Panc1 (cell line): Measurements from ENCODE around the gene SIRPA. TPM values are rescaled to one million over a fixed set of nuclear protein-coding genes. Genes with fewer than 3 reads are reported as not detected.

Source experiments
- ATAC-seq: fragments of 200-7000 bp; cut with Tn5 transposase; 2 replicates; pipeline ENCODE4 v1.9.1; 2020; ENCODE audit warnings: mild to moderate bottlenecking, moderate library complexity
- BruUV-seq: library from RNA; stranded (reverse); fragments of 400-500 nt; replicated peaks from 2 replicates; lab custom pipeline; 2021; lab: Mats Ljungman, UMichigan
- CTCF ChIA-PET: fragments of 300-600 bp; sonication (Branson Sonifier 250); formaldehyde crosslinking; loops from one replicate; lab custom pipeline; 2022; ENCODE audit warnings: antibody characterized with exemption; lab: Charles Lee
- POLR2A ChIA-PET: fragments of 300-600 bp; sonication (Branson Sonifier 250); formaldehyde crosslinking; loops from one replicate; lab custom pipeline; 2022; ENCODE audit warnings: antibody characterized with exemption; lab: Charles Lee
- DNase-seq: peaks from one replicate; pipeline ENCODE4 v3.0.0-alpha.2; 2010; ENCODE audit warnings: low read depth, low spot score
- H3K27ac ChIP-seq: 2 replicates; pipeline ENCODE4 v1.5.1; 2011; ENCODE audit warnings: mild to moderate bottlenecking, low read length, inconsistent platforms
- H3K27me3 ChIP-seq: fragments of 200-500 bp; sonication (Bioruptor generic); 2 replicates; pipeline ENCODE4 v1.6.0; 2014; ENCODE audit warnings: low read length, inconsistent platforms; ENCODE audit not compliant: control insufficient read depth, insufficient read depth
- H3K36me3 ChIP-seq: fragments of 200-500 bp; sonication (Bioruptor generic); 2 replicates; pipeline ENCODE4 v1.5.1; 2014; ENCODE audit warnings: inconsistent platforms, mild to moderate bottlenecking, low read length, moderate library complexity; ENCODE audit not compliant: control insufficient read depth, insufficient read depth
- H3K4me1 ChIP-seq: 2 replicates; pipeline ENCODE4 v1.5.1; 2011; ENCODE audit warnings: inconsistent platforms, mild to moderate bottlenecking, low read length, moderate library complexity; ENCODE audit not compliant: control insufficient read depth, insufficient read depth
- H3K4me3 ChIP-seq, 2 experiments: 2 replicates each; pipeline ENCODE4 v1.5.1; 2011 to 2012; ENCODE audit warnings: low read depth in 2 of 2, low read length in 2 of 2, mild to moderate bottlenecking in 2 of 2, inconsistent platforms in 1 of 2, moderate library complexity in 1 of 2
- H3K9me3 ChIP-seq: fragments of 200-500 bp; sonication (Bioruptor generic); 2 replicates; pipeline ENCODE4 v1.5.1; 2014; ENCODE audit warnings: low read depth, mild to moderate bottlenecking, inconsistent platforms, low read length, moderate library complexity; ENCODE audit not compliant: control insufficient read depth, insufficient read depth
- POLR2AphosphoS5 ChIP-seq: IDR thresholded peaks from 2 replicates; pipeline ENCODE4 v1.6.1; 2012; ENCODE audit warnings: mild to moderate bottlenecking, low read depth, low read length, moderate library complexity
- SIN3A ChIP-seq: IDR thresholded peaks from 2 replicates; pipeline ENCODE4 v1.6.1; 2012; ENCODE audit warnings: low read depth, mild to moderate bottlenecking, low read length, moderate library complexity, borderline replicate concordance; ENCODE audit not compliant: insufficient read depth
- TCF7L2 ChIP-seq: IDR thresholded peaks from 2 replicates; pipeline ENCODE4 v1.6.1; 2011; ENCODE audit warnings: mild to moderate bottlenecking, low read depth, low read length, inconsistent platforms
- in situ Hi-C: cut with HindIII; loops from 2 replicates; pipeline ENCODE4 v1.10.0; 2016; ENCODE audit warnings: low sequenced_read_pairs, low pct_unique_long_range_greater_than_20kb
- intact Hi-C: fragments of 100-400 bp; cut with micrococcal nuclease; formaldehyde crosslinking; loops from one replicate; pipeline ENCODE4 v1.10.0; 2022; ENCODE audit not compliant: unreplicated experiment
- total RNA-seq: library from RNA; stranded (reverse); gene quantifications from one replicate; pipeline ENCODE4 v1.2.1, GENCODE V29; 2021; ENCODE audit not compliant: unreplicated experiment
- TF ChIP-seq, protein P1 (sequence below): fragments of 450-650 bp; IDR thresholded peaks from 2 replicates; pipeline ENCODE4 v1.5.1; 2017; ENCODE audit warnings: mild to moderate bottlenecking
- TF ChIP-seq, protein P2 (sequence below), 2 experiments: IDR thresholded peaks; 2 replicates each; pipeline ENCODE4 v1.6.1; 2011 to 2012; ENCODE audit warnings: low read depth in 2 of 2, control low read depth in 1 of 2, low read length in 1 of 2, mild to moderate bottlenecking in 1 of 2, moderate library complexity in 1 of 2; ENCODE audit not compliant: insufficient read depth in 1 of 2

Gene SIRPA
- total RNA-seq, 1 experiment from 2014 or later, result 2.4 TPM

DNA sequence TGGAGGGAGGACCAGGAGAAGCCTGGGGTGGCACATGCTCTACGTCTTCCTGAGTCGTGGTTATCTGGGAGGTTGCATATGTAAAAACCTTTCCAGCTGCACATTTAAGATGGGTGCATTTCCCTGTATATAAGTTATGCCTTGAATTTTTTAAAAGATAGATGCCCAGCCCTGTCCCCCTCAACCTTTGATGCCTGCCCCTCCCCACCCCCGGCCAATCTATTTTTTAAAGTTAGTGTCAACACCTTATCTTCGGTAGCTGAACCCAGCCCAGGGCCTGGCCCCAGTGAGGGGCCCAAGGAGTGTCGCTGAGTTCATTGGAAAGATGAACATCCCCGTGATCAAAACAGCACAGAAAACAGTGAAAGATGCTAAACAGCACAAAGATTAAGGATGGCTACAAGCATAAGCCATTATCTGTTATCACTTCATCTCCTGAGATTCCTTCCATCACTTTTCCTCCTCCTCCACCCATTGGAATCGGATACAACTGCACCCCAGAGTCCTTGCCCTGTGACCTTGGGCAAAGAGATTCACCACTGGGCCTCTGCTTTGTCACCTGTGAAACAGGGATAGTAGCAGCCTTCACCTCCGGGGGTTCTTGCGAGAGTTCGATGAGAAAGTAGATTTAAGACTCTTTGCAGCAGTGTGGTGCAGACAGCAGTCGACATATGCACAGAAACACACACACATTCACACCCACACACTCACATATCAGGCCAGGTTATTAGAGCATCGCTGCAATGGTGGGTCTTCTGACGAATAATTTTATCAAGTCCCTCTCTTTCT is 47.5 kb downstream of the SIRPA start:
- ChIA-PET POLR2A (no interaction called here), CTCF (no interaction called here)
- DNase-seq (no peak), ATAC-seq (no peak)
- H3K9me3 ChIP-seq, result no peaks in the 10 kb centered on the region
- in situ Hi-C loops, result no loop called here
- H3K27ac ChIP-seq, result no peak overlapping the region
- no peak overlapping the region for H3K4me3 ChIP-seq
- no TSS peak for BruUV-seq
- intact Hi-C loops, result no loop called here
- H3K4me1 ChIP-seq, result no peaks in the 10 kb centered on the region
- no peaks in the 10 kb centered on the region for H3K36me3 ChIP-seq
- peaks cover 8% of the 10 kb centered on the region for H3K27me3 ChIP-seq
- TF ChIP-seq, protein P1, sequence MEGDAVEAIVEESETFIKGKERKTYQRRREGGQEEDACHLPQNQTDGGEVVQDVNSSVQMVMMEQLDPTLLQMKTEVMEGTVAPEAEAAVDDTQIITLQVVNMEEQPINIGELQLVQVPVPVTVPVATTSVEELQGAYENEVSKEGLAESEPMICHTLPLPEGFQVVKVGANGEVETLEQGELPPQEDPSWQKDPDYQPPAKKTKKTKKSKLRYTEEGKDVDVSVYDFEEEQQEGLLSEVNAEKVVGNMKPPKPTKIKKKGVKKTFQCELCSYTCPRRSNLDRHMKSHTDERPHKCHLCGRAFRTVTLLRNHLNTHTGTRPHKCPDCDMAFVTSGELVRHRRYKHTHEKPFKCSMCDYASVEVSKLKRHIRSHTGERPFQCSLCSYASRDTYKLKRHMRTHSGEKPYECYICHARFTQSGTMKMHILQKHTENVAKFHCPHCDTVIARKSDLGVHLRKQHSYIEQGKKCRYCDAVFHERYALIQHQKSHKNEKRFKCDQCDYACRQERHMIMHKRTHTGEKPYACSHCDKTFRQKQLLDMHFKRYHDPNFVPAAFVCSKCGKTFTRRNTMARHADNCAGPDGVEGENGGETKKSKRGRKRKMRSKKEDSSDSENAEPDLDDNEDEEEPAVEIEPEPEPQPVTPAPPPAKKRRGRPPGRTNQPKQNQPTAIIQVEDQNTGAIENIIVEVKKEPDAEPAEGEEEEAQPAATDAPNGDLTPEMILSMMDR, result no peak
- no peak for TF ChIP-seq POLR2AphosphoS5
- TF ChIP-seq TCF7L2, result no peak
- TF ChIP-seq, protein P2, sequence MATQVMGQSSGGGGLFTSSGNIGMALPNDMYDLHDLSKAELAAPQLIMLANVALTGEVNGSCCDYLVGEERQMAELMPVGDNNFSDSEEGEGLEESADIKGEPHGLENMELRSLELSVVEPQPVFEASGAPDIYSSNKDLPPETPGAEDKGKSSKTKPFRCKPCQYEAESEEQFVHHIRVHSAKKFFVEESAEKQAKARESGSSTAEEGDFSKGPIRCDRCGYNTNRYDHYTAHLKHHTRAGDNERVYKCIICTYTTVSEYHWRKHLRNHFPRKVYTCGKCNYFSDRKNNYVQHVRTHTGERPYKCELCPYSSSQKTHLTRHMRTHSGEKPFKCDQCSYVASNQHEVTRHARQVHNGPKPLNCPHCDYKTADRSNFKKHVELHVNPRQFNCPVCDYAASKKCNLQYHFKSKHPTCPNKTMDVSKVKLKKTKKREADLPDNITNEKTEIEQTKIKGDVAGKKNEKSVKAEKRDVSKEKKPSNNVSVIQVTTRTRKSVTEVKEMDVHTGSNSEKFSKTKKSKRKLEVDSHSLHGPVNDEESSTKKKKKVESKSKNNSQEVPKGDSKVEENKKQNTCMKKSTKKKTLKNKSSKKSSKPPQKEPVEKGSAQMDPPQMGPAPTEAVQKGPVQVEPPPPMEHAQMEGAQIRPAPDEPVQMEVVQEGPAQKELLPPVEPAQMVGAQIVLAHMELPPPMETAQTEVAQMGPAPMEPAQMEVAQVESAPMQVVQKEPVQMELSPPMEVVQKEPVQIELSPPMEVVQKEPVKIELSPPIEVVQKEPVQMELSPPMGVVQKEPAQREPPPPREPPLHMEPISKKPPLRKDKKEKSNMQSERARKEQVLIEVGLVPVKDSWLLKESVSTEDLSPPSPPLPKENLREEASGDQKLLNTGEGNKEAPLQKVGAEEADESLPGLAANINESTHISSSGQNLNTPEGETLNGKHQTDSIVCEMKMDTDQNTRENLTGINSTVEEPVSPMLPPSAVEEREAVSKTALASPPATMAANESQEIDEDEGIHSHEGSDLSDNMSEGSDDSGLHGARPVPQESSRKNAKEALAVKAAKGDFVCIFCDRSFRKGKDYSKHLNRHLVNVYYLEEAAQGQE (IDR thresholded peaks at IDR 0.05; ENCODE audit: insufficient read depth in 1 of 2, low read depth in 2 of 2, low read length in 1 of 2), result no peak
- TF ChIP-seq SIN3A, result no peak

DNA sequence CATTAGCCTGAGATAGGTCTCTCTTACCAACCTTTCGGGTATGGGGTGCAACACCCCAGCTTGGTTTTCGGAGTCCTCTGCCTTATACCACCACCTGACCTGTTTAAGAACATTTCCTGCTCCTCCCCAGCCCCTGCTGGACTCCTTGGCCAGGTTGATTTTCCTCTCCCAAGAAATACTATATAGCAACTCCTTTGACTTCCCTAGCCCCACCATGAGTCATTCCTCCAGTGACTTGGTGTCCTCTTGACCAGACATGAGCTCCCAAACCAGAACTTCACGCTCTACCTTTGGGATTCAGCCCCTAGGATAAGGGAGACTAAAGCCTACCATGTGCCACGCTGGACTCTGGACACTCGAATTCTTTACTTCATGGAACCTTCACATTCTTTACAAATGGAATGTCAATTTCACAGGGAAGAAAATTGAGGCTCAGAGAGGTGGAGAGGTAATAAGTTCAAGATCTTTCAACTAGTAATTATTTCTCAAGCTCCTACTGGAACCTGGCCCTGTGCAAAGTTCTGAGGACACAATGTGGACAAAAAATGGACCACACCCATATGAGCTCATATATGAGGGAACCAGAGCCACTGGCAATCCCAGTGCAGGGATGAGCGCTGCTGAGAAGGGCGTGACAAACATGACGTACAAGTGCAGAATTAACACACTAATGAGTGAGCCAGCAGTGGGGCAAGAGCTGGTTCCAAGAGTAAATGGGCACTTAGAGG is 48.2 kb downstream of the SIRPA start:
- H3K4me3 ChIP-seq, result no peak overlapping the region
- no peaks in the 10 kb centered on the region for H3K9me3 ChIP-seq
- intact Hi-C loops (no loop called here), in situ Hi-C loops (no loop called here)
- H3K36me3 ChIP-seq, result no peaks in the 10 kb centered on the region
- no peak for DNase-seq
- H3K27ac ChIP-seq, result no peak overlapping the region
- peaks cover 8% of the 10 kb centered on the region for H3K27me3 ChIP-seq
- CTCF ChIA-PET, result no interaction called here
- POLR2A ChIA-PET, result no interaction called here
- H3K4me1 ChIP-seq, result no peaks in the 10 kb centered on the region
- TF ChIP-seq SIN3A (no peak), TCF7L2 (no peak), POLR2AphosphoS5 (no peak)
- TF ChIP-seq, protein P1, result no peak
- TF ChIP-seq, protein P2 (IDR thresholded peaks at IDR 0.05; ENCODE audit: insufficient read depth in 1 of 2, low read depth in 2 of 2, low read length in 1 of 2), result no peak
- BruUV-seq, result no TSS peak
- no peak for ATAC-seq
